RWPE1 (cell line): Measurements from ENCODE around the gene ZNF800.

Experiments used
- CTCF ChIA-PET: fragments of 350-600 bp; sonication (Branson Sonifier 250); formaldehyde crosslinking; extraction: SDS; loops from one replicate; lab custom pipeline; 2021; lab: Yijun Ruan, JAX
- POLR2A ChIA-PET: fragments of 400-600 bp; formaldehyde crosslinking; extraction: SDS; loops from one replicate; lab custom pipeline; 2020; ENCODE audit warnings: antibody characterized with exemption; ENCODE audit not compliant: low non-redundant PET; lab: Yijun Ruan, JAX
- DNase-seq: peaks from one replicate; pipeline ENCODE4 v3.0.0; 2012; ENCODE audit warnings: low spot score
- H3K27ac ChIP-seq: fragments of 450-650 bp; 2 replicates; pipeline ENCODE4 v1.5.1; 2017
- TF ChIP-seq, protein P1 (sequence below): fragments of 450-650 bp; conservative IDR thresholded peaks from 2 replicates; pipeline ENCODE4 v1.5.1; 2017; ENCODE audit warnings: low read depth, mild to moderate bottlenecking

The ZNF800 gene

DNA sequence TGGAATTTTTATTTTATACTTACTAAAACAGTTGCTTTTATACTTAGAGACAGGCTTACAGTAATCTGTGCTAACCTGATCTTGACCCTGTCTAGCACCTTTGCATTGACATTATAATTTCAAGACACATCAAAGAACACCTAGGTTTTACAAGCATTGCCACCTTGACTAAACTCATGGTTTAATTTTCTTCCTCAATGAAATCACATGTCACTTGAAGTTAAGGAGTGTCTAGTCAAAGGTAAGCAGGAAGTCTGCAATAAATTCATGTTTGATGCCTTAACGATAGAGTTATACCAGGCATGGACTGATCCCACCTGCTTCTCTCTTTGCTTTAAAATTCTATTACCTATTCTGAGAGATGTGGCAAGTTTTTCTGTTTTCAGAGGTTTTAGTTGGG is 62.4 kb downstream of the ZNF800 start:
- CTCF ChIA-PET: no interaction called here
- no peak overlapping the region for H3K27ac ChIP-seq
- TF ChIP-seq, protein P1, sequence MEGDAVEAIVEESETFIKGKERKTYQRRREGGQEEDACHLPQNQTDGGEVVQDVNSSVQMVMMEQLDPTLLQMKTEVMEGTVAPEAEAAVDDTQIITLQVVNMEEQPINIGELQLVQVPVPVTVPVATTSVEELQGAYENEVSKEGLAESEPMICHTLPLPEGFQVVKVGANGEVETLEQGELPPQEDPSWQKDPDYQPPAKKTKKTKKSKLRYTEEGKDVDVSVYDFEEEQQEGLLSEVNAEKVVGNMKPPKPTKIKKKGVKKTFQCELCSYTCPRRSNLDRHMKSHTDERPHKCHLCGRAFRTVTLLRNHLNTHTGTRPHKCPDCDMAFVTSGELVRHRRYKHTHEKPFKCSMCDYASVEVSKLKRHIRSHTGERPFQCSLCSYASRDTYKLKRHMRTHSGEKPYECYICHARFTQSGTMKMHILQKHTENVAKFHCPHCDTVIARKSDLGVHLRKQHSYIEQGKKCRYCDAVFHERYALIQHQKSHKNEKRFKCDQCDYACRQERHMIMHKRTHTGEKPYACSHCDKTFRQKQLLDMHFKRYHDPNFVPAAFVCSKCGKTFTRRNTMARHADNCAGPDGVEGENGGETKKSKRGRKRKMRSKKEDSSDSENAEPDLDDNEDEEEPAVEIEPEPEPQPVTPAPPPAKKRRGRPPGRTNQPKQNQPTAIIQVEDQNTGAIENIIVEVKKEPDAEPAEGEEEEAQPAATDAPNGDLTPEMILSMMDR: no peak
- DNase-seq: no peak
- POLR2A ChIA-PET: no interaction called here

DNA sequence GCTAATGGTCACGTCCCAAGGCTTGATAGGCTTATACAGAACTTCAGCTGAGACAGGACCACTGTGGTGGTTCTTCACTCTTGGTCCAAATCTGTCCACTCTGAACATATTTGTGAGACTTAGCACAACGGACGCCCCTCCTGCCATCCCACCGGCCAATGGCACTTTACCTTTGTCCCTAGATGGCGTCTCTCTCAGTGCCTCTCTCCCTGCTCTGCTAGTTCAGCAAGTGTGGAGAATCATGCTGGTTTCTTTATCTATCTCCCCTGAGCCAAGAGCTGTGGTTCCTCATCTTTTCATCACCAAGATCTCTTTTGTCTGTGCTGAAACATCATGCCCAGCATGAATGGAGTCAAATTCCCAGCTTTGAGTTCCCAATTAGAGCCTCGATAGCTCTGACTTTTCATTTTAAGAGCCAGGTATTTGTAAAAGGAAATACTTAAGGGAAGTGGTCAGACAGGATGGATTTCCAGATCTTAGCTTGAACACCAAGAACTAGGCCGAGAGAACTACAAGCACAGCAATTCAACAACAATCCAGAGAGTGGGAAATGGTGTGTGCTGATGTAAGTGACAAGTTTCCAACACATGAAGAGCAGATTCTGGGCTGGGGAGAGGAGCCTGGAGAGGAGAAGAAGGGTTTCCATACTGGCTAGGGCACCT is 69.5 kb downstream of the ZNF800 start:
- ChIA-PET CTCF (no interaction called here), POLR2A (no interaction called here)
- TF ChIP-seq, protein P1: no peak
- H3K27ac ChIP-seq: no peak overlapping the region
- no peak for DNase-seq

DNA sequence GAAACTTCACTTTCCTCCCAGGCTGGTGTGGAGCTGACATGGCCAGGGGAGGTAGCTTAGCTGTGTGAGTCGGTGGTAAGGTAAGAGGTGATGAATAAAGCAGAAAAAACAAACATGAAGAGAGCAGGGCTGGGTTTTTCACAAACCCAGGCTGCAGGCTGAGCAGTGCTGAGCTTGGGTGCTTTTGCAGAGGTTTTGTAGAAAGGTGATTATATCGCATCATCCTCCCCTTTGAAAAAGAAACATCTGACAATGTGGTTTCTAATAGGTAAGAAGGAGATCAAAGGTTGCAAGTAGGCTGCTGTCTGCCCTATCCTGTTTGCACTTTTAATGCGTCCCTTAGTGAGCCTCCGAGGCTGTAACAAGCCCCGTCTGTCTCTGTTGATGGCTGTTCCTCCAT is 70.2 kb downstream of the ZNF800 start:
- DNase-seq: no peak
- TF ChIP-seq, protein P1: no peak
- CTCF ChIA-PET: no interaction called here
- no peak overlapping the region for H3K27ac ChIP-seq
- POLR2A ChIA-PET: no interaction called here

DNA sequence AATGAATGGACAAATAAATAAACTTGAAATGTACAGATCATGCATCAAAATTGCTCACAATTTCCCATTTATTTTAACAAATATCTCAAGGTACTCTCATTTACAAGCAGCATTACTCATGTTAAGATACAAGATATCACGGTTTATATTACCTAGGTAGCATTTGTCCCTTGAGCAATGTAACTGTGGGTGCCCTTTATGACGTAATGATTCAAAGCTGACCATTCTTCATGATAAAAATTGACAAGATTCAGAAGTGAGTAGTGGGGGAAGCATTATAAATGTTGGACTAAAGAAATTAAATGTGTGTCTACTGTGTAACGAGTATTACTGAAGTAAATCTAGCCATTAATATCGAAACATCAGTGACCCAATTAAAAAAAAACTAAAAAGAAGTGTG is 71.5 kb downstream of the ZNF800 start:
- POLR2A ChIA-PET: no interaction called here
- TF ChIP-seq, protein P1: no peak
- DNase-seq: no peak
- no peak overlapping the region for H3K27ac ChIP-seq
- CTCF ChIA-PET: interaction anchor here (0.6 kb wide), 1 partner anchor 27 kb away, joined by 3 read pairs; no protein-coding TSS in a partner anchor
